COLO668 (cell line): ENCODE data around the gene MIA.
A peak's percentile ranks its signal among the peaks of the same experiment; 100 is the strongest.
"Not testable (repeated sequence)": the region's sequence is repeated elsewhere in the genome, so short reads cannot be mapped to it uniquely, and the experiment has no call there.

ENCODE experiments used
- DNase-seq: peaks from one replicate; lab custom pipeline; 2025; ENCODE audit not compliant: unreplicated experiment; lab: John Stamatoyannopoulos, UW

MIA gene

GRCh38 chr19:40777937-40778705 lies 2.8 kb downstream of the MIA start, which contains the start of gene RAB4B:
Gene RAB4B (plus strand): TSS chr19:40778247. CDS start chr19:40778376, 129 bp downstream.
- peak; percentile 99 for DNase-seq

- DNase-seq, result no peak
Measured at GRCh38 chr19:40778706-40779284, 3.5 kb downstream of the MIA start.

- no peak for DNase-seq
Measured at GRCh38 chr19:40780582-40780981, 5.3 kb downstream of the MIA start.

- no peak for DNase-seq
Measured at GRCh38 chr19:40781140-40781539, 5.8 kb downstream of the MIA start.

- no peak for DNase-seq
Measured at GRCh38 chr19:40783711-40784110, 8.4 kb downstream of the MIA start.

GRCh38 chr19:40784146-40784545 lies 8.8 kb downstream of the MIA start:
- DNase-seq, result not testable (repeated sequence)

- no peak for DNase-seq
Measured at GRCh38 chr19:40785526-40785925, 10.2 kb downstream of the MIA start.

- DNase-seq, result no peak
Measured at GRCh38 chr19:40786060-40787037, 11.0 kb downstream of the MIA start.

GRCh38 chr19:40791349-40791748 lies 16.0 kb downstream of the MIA start:
- DNase-seq, result no peak

GRCh38 chr19:40791996-40792395 lies 16.7 kb downstream of the MIA start:
- DNase-seq, result no peak

- DNase-seq, result no peak
Measured at GRCh38 chr19:40797166-40797962, 22.0 kb downstream of the MIA start.

GRCh38 chr19:40797963-40798682 lies 22.8 kb downstream of the MIA start:
- DNase-seq, result peak; percentile 76

- DNase-seq, result peak; percentile 100
Measured at GRCh38 chr19:40798683-40799557, 23.6 kb downstream of the MIA start, which contains the start of gene EGLN2. Gene EGLN2 (plus strand): TSS chr19:40799191. CDS start chr19:40800573, 1,382 bp downstream.

GRCh38 chr19:40799558-40800338 lies 24.4 kb downstream of the MIA start:
- peak; percentile 43 for DNase-seq

- DNase-seq, result no peak
Measured at GRCh38 chr19:40800339-40800996, 25.1 kb downstream of the MIA start.

GRCh38 chr19:40800997-40801377 lies 25.7 kb downstream of the MIA start:
- DNase-seq, result no peak

GRCh38 chr19:40801426-40802299 lies 26.3 kb downstream of the MIA start:
- no peak for DNase-seq
